Measurements from ENCODE around the gene PON3. TPM values are rescaled to one million over a fixed set of nuclear protein-coding genes. Genes with fewer than 3 reads are reported as not detected.

The PON3 gene
- total and polyA plus RNA-seq, 2 experiments from 2014 or later: 1.4 to 1.6 TPM

- no peak overlapping the region for H3K27ac Mint-ChIP-seq
These were observed 9.6 kb upstream of the PON3 start for GRCh38 chr7:95405800-95406199.

GRCh38 chr7:95405208-95405607 lies 9.0 kb upstream of the PON3 start:
- Histone ChIP-seq H3F3A (replicated peaks; ENCODE audit: low read depth) (no peaks in the 10 kb centered on the region), H3K4me2 (no peak overlapping the region), H3K4me1 (ENCODE audit: insufficient read depth) (no peaks in the 10 kb centered on the region), H3K27me3 (ENCODE audit: insufficient read depth) (no peaks in the 10 kb centered on the region), H3K79me2 (replicated peaks; ENCODE audit: insufficient read depth) (no peaks in the 10 kb centered on the region), H3K36me3 (ENCODE audit: insufficient read depth) (no peaks in the 10 kb centered on the region; the same call in 1 of the 2 replicates), H4K20me1 (replicated peaks; ENCODE audit: insufficient read depth) (no peaks in the 10 kb centered on the region), H3K4me3 (no peak overlapping the region), H2AFZ (no peak overlapping the region), H3K27ac (ENCODE audit: low read depth) (no peak overlapping the region), H3K9me2 (ENCODE audit: insufficient read depth) (no peaks in the 10 kb centered on the region)
- Mint-ChIP-seq H3K27me3 (ENCODE audit: insufficient read depth, low read depth, poor library complexity) (peaks cover 1% of the 10 kb centered on the region), H3K4me3 (no peak overlapping the region), H3K27ac (no peak overlapping the region), H3K4me1 (no peaks in the 10 kb centered on the region; the same call in 2 of the 3 replicates), H3K36me3 (ENCODE audit: low read depth) (peaks cover 10% of the 10 kb centered on the region; the same call in 2 of the 3 replicates), H3K9me3 (no peaks in the 10 kb centered on the region)
- DNase-seq (ENCODE audit: low spot score): no peak
- ATAC-seq: no peak
- no peak for TF ChIP-seq STAT1 (IDR thresholded peaks at IDR 0.05; ENCODE audit: unreplicated experiment)
- no peak for TF ChIP-seq CREB1 (CRISPR knock-in tag; IDR thresholded peaks at IDR 0.05; ENCODE audit: low read depth)
- no peak for TF ChIP-seq ZNF114 (CRISPR knock-in tag; IDR thresholded peaks at IDR 0.05)
- no peak for TF ChIP-seq POLR2AphosphoS5 (IDR thresholded peaks at IDR 0.05; ENCODE audit: low read depth)
- no peak for TF ChIP-seq EZH2 (IDR thresholded peaks at IDR 0.05; ENCODE audit: low read depth, unreplicated experiment)
- no peak for TF ChIP-seq REST (IDR thresholded peaks at IDR 0.05; ENCODE audit: unreplicated experiment)

More at GRCh38 chr7:95405800-95406199, 9.6 kb upstream of the PON3 start:
- H3K4me2 ChIP-seq: no peak overlapping the region
- DNase-seq (ENCODE audit: low spot score) (no peak), ATAC-seq (no peak)
- H4K20me1 ChIP-seq (replicated peaks; ENCODE audit: insufficient read depth): no peaks in the 10 kb centered on the region
- Mint-ChIP-seq H3K27me3 (ENCODE audit: insufficient read depth, low read depth, poor library complexity) (peaks cover 1% of the 10 kb centered on the region), H3K9me3 (no peaks in the 10 kb centered on the region), H3K36me3 (ENCODE audit: low read depth) (peaks cover 15% of the 10 kb centered on the region; the same call in 2 of the 3 replicates), H3K4me3 (no peak overlapping the region), H3K4me1 (no peaks in the 10 kb centered on the region; the same call in 2 of the 3 replicates)
- H3K4me1 ChIP-seq (ENCODE audit: insufficient read depth): no peaks in the 10 kb centered on the region
- TF ChIP-seq EZH2 (IDR thresholded peaks at IDR 0.05; ENCODE audit: low read depth, unreplicated experiment): no peak
- TF ChIP-seq JUNB (IDR thresholded peaks at IDR 0.05; ENCODE audit: unreplicated experiment): no peak
- TF ChIP-seq ZNF331 (CRISPR knock-in tag; IDR thresholded peaks at IDR 0.05; ENCODE audit: low read depth): no peak
- TF ChIP-seq CTCF (conservative IDR thresholded peaks at IDR 0.05; ENCODE audit: low read depth in 2 of 2): no peak
- TF ChIP-seq ETS1 (IDR thresholded peaks at IDR 0.05): no peak
- no peak for TF ChIP-seq EZH2phosphoT487 (IDR thresholded peaks at IDR 0.05; ENCODE audit: unreplicated experiment)
- TF ChIP-seq POLR2AphosphoS5 (IDR thresholded peaks at IDR 0.05; ENCODE audit: low read depth): no peak
- H2AFZ ChIP-seq: no peak overlapping the region
- H3K36me3 ChIP-seq (ENCODE audit: insufficient read depth): no peaks in the 10 kb centered on the region; the same call in 1 of the 2 replicates
- no peak overlapping the region for H3K4me3 ChIP-seq
- no peaks in the 10 kb centered on the region for H3K27me3 ChIP-seq (ENCODE audit: insufficient read depth)
- no peaks in the 10 kb centered on the region for H3F3A ChIP-seq (replicated peaks; ENCODE audit: low read depth)
- H3K27ac ChIP-seq (ENCODE audit: low read depth): no peak overlapping the region
- H3K79me2 ChIP-seq (replicated peaks; ENCODE audit: insufficient read depth): no peaks in the 10 kb centered on the region
- H3K9me2 ChIP-seq (ENCODE audit: insufficient read depth): no peaks in the 10 kb centered on the region
